ENCODE measurements around the gene PPP1R26.

- TF ChIP-seq ZNF343 (CRISPR knock-in tag; IDR thresholded peaks at IDR 0.05), result no peak
- TF ChIP-seq POLR2AphosphoS5 (IDR thresholded peaks at IDR 0.05; ENCODE audit: low read depth, low read length), result no peak
- TF ChIP-seq, protein P1, sequence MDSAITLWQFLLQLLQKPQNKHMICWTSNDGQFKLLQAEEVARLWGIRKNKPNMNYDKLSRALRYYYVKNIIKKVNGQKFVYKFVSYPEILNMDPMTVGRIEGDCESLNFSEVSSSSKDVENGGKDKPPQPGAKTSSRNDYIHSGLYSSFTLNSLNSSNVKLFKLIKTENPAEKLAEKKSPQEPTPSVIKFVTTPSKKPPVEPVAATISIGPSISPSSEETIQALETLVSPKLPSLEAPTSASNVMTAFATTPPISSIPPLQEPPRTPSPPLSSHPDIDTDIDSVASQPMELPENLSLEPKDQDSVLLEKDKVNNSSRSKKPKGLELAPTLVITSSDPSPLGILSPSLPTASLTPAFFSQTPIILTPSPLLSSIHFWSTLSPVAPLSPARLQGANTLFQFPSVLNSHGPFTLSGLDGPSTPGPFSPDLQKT (CRISPR knock-in tag; IDR thresholded peaks at IDR 0.05; ENCODE audit: borderline replicate concordance), result no peak
- no peak for TF ChIP-seq EP300 (IDR thresholded peaks at IDR 0.05; ENCODE audit: low read depth in 2 of 2, low read length in 2 of 2)
- no peak for TF ChIP-seq EP300 (CRISPR knock-in tag; IDR thresholded peaks at IDR 0.05; ENCODE audit: borderline replicate concordance)
- no peak for TF ChIP-seq POLR2A (IDR thresholded peaks at IDR 0.05; ENCODE audit: insufficient read depth in 1 of 2, low read depth in 2 of 2, low read length in 2 of 2)
- TF ChIP-seq TAF1 (CRISPR knock-in tag; IDR thresholded peaks at IDR 0.05), result no peak
- no peak for TF ChIP-seq CTCF (CRISPR knock-in tag; IDR thresholded peaks at IDR 0.05)
- no peak for TF ChIP-seq GATAD2A (CRISPR knock-in tag; IDR thresholded peaks at IDR 0.05)
- TF ChIP-seq AGO2 (optimal IDR thresholded peaks at IDR 0.05; ENCODE audit: low read depth, low read length), result no peak
Observed at GRCh38 chr9:135456436-135457104, 23.0 kb upstream of the PPP1R26 start.

Measured in HepG2 (cell line).